SU-DHL-6 (cell line): ENCODE data around the gene PPP1R13B.
"Not testable (repeated sequence)": the region's sequence is repeated elsewhere in the genome, so short reads cannot be mapped to it uniquely, and the experiment has no call there.

ENCODE experiments used
- H2AFZ ChIP-seq: fragments of 200-600 bp; sonication (generic); 2 replicates; pipeline ENCODE4 v1.6.1; 2014; ENCODE audit warnings: low read depth, mild to moderate bottlenecking, moderate library complexity, mixed read lengths, antibody characterized with exemption, low read length; ENCODE audit not compliant: severe bottlenecking
- H3F3A ChIP-seq: fragments of 200-600 bp; shearing (Covaris generic); 2 replicates; pipeline ENCODE4 v1.6.0; 2016; ENCODE audit warnings: antibody characterized with exemption, mild to moderate bottlenecking; ENCODE audit not compliant: insufficient read depth
- H3K27ac ChIP-seq: fragments of 200-600 bp; sonication (generic); 2 replicates; pipeline ENCODE4 v1.5.1; 2016; ENCODE audit warnings: low read depth, mild to moderate bottlenecking, low read length, moderate library complexity, mixed read lengths
- H3K27me3 ChIP-seq: fragments of 200-600 bp; sonication (generic), shearing (Covaris generic); 2 replicates; pipeline ENCODE4 v1.6.0; 2014; ENCODE audit warnings: mild to moderate bottlenecking, low read length
- H3K36me3 ChIP-seq: fragments of 200-600 bp; sonication (generic); 2 replicates; pipeline ENCODE4 v1.6.1; 2014; ENCODE audit warnings: mild to moderate bottlenecking, low read length, mixed read lengths
- H3K4me2 ChIP-seq: fragments of 300-600, 200-600 bp; shearing (Covaris generic), sonication (generic); 2 replicates; pipeline ENCODE4 v1.6.0; 2014; ENCODE audit warnings: low read length, low read depth, mild to moderate bottlenecking; ENCODE audit not compliant: poor library complexity, severe bottlenecking
- H3K4me3 ChIP-seq: fragments of 200-600 bp; sonication (generic); 2 replicates; pipeline ENCODE4 v1.5.1; 2014; ENCODE audit warnings: antibody characterized with exemption, low read length, mild to moderate bottlenecking, mixed read lengths; ENCODE audit not compliant: insufficient read depth, poor library complexity, severe bottlenecking
- H3K79me2 ChIP-seq: fragments of 200-600 bp; sonication (generic); 2 replicates; pipeline ENCODE4 v1.6.1; 2014; ENCODE audit warnings: mild to moderate bottlenecking, low read length, moderate library complexity; ENCODE audit not compliant: insufficient read depth
- H3K9ac ChIP-seq: fragments of 200-600 bp; sonication (generic); 2 replicates; pipeline ENCODE4 v1.7.0; 2014; ENCODE audit warnings: mild to moderate bottlenecking, low read length
- H3K9me2 ChIP-seq: fragments of 200-600 bp; sonication (generic); replicated peaks from 2 replicates; pipeline ENCODE4 v1.6.1; 2014; ENCODE audit warnings: low read length; ENCODE audit not compliant: insufficient read depth
- H3K9me3 ChIP-seq: fragments of 200-600 bp; sonication (generic); 2 replicates; pipeline ENCODE4 v1.6.1; 2014; ENCODE audit warnings: low read length, mixed read lengths; ENCODE audit not compliant: insufficient read depth
- H4K20me1 ChIP-seq: fragments of 200-600 bp; sonication (generic); 2 replicates; pipeline ENCODE4 v1.6.1; 2014; ENCODE audit warnings: low read depth, mild to moderate bottlenecking, antibody characterized with exemption, low read length, moderate library complexity, mixed read lengths
- EZH2phosphoT487 ChIP-seq: fragments of 200-600 bp; sonication (generic), shearing (Covaris generic); conservative IDR thresholded peaks from 2 replicates; pipeline ENCODE4 v1.6.1; 2018; ENCODE audit warnings: mild to moderate bottlenecking, antibody characterized with exemption, low read length, moderate library complexity, mixed read lengths
- TF ChIP-seq, protein P1 (sequence below): fragments of 200-600 bp; sonication (generic); IDR thresholded peaks from one replicate; pipeline ENCODE4 v1.5.1; 2017; ENCODE audit warnings: antibody characterized with exemption, mild to moderate bottlenecking, low read length, moderate library complexity; ENCODE audit not compliant: insufficient read depth, poor library complexity, severe bottlenecking

Gene PPP1R13B

GRCh38 chr14:103890821-103891666 is 43.7 kb upstream of the PPP1R13B start:
- no peak overlapping the region for H3K4me3 ChIP-seq
- H3K9ac ChIP-seq, result no peak overlapping the region
- H3K27me3 ChIP-seq, result no peaks in the 10 kb centered on the region
- H3K27ac ChIP-seq, result no peak overlapping the region
- no peaks in the 10 kb centered on the region for H3K36me3 ChIP-seq
- H2AFZ ChIP-seq, result no peak overlapping the region
- H3K9me3 ChIP-seq, result no peaks in the 10 kb centered on the region
- H3K9me2 ChIP-seq, result no peaks in the 10 kb centered on the region
- H4K20me1 ChIP-seq, result no peaks in the 10 kb centered on the region
- H3K79me2 ChIP-seq, result no peaks in the 10 kb centered on the region
- H3F3A ChIP-seq, result no peaks in the 10 kb centered on the region
- H3K4me2 ChIP-seq, result no peak overlapping the region
- no peak for TF ChIP-seq EZH2phosphoT487
- TF ChIP-seq, protein P1, sequence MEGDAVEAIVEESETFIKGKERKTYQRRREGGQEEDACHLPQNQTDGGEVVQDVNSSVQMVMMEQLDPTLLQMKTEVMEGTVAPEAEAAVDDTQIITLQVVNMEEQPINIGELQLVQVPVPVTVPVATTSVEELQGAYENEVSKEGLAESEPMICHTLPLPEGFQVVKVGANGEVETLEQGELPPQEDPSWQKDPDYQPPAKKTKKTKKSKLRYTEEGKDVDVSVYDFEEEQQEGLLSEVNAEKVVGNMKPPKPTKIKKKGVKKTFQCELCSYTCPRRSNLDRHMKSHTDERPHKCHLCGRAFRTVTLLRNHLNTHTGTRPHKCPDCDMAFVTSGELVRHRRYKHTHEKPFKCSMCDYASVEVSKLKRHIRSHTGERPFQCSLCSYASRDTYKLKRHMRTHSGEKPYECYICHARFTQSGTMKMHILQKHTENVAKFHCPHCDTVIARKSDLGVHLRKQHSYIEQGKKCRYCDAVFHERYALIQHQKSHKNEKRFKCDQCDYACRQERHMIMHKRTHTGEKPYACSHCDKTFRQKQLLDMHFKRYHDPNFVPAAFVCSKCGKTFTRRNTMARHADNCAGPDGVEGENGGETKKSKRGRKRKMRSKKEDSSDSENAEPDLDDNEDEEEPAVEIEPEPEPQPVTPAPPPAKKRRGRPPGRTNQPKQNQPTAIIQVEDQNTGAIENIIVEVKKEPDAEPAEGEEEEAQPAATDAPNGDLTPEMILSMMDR, result no peak

GRCh38 chr14:103890052-103890371 is 42.6 kb upstream of the PPP1R13B start:
- H4K20me1 ChIP-seq, result no peaks in the 10 kb centered on the region
- no peak overlapping the region for H2AFZ ChIP-seq
- no peaks in the 10 kb centered on the region for H3K9me2 ChIP-seq
- H3K79me2 ChIP-seq, result no peaks in the 10 kb centered on the region
- no peaks in the 10 kb centered on the region for H3K36me3 ChIP-seq
- no peak overlapping the region for H3K27ac ChIP-seq
- TF ChIP-seq EZH2phosphoT487, result no peak
- TF ChIP-seq, protein P1, result no peak
- no peak overlapping the region for H3K4me3 ChIP-seq
- no peaks in the 10 kb centered on the region for H3F3A ChIP-seq
- H3K27me3 ChIP-seq, result no peaks in the 10 kb centered on the region
- H3K9me3 ChIP-seq, result no peaks in the 10 kb centered on the region
- H3K9ac ChIP-seq, result no peak overlapping the region
- H3K4me2 ChIP-seq, result no peak overlapping the region

DNA sequence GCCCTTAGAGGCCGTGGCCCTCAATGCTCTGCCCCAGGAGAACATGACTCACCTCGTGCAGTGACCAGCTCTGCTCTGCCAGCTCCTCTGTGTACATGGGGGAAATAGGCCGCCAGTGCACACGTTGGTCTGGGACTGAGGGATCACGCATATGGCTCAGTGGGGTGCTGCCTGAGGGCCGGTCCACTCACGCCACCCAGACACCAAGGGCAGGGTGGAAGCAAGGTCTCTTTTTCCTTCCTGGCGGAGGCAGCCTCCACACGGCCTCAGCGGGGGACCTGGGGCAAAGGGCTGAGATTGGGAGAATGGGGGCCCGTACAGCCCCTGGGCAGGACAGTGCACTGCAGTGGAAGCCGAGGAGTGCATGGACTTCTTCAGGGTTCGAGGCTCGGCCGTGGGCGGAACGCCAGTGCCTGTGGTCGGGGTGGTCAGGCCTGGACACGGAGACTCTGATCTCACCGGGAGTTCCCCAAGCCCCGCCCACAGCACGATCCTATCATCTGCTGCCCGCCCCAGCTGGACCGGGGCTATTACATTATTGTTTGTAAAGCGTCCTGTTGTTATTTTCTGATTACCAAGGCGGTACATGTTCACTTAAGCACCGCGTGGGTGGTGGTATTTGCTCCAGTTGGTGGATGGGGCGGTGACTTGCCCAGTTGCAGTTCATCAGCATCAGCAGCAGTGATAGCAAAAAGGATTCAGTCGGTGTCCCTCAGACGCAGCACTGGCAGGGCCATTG is 42.1 kb upstream of the PPP1R13B start:
- H3K27me3 ChIP-seq, result no peaks in the 10 kb centered on the region
- no peaks in the 10 kb centered on the region for H3K36me3 ChIP-seq
- no peaks in the 10 kb centered on the region for H3K9me3 ChIP-seq
- H3K4me3 ChIP-seq, result no peak overlapping the region
- no peaks in the 10 kb centered on the region for H3K79me2 ChIP-seq
- no peak overlapping the region for H3K9ac ChIP-seq
- H3K9me2 ChIP-seq, result no peaks in the 10 kb centered on the region
- TF ChIP-seq, protein P1, result no peak
- no peak for TF ChIP-seq EZH2phosphoT487
- H4K20me1 ChIP-seq, result no peaks in the 10 kb centered on the region
- no peak overlapping the region for H2AFZ ChIP-seq
- H3F3A ChIP-seq, result no peaks in the 10 kb centered on the region
- H3K27ac ChIP-seq, result no peak overlapping the region
- H3K4me2 ChIP-seq, result no peak overlapping the region

GRCh38 chr14:103889002-103889312 is 41.6 kb upstream of the PPP1R13B start:
- not testable (repeated sequence) for H3K36me3 ChIP-seq, H3K9ac ChIP-seq, H3K9me2 ChIP-seq, H3K4me3 ChIP-seq, H3K9me3 ChIP-seq, H2AFZ ChIP-seq, H3F3A ChIP-seq, H3K27me3 ChIP-seq, H4K20me1 ChIP-seq, H3K27ac ChIP-seq, H3K79me2 ChIP-seq, H3K4me2 ChIP-seq
